Subcutaneous abdominal adipose tissue (tissue), 5 donors: ENCODE measurements around the gene ATG9B.

Experiments used
- H3K27ac ChIP-seq: one replicate; pipeline ENCODE4 v1.7.0; 2013; ENCODE audit warnings: low read depth, mild to moderate bottlenecking, inconsistent platforms, low read length, moderate library complexity
- H3K27me3 ChIP-seq, 5 donors: one replicate each; pipeline ENCODE4 v1.7.0; 2013; ENCODE audit warnings: low read length in 5 of 5, inconsistent platforms in 1 of 5; ENCODE audit not compliant: control insufficient read depth in 5 of 5, insufficient read depth in 4 of 5
- H3K36me3 ChIP-seq, 5 donors: one replicate each; pipeline ENCODE4 v1.7.0; 2013; ENCODE audit warnings: low read length in 5 of 5; ENCODE audit not compliant: control insufficient read depth in 5 of 5, insufficient read depth in 5 of 5
- H3K4me1 ChIP-seq, 5 donors: one replicate each; pipeline ENCODE4 v1.7.0; 2013; ENCODE audit warnings: low read length in 5 of 5, mild to moderate bottlenecking in 3 of 5, moderate library complexity in 1 of 5; ENCODE audit not compliant: control insufficient read depth in 5 of 5, insufficient read depth in 5 of 5
- H3K4me3 ChIP-seq, 5 donors: one replicate each; pipeline ENCODE4 v1.7.0; 2013; ENCODE audit warnings: low read length in 5 of 5, low read depth in 1 of 5
- H3K9ac ChIP-seq, 5 donors: one replicate each; pipeline ENCODE4 v1.7.0; 2013; ENCODE audit warnings: low read length in 5 of 5, mild to moderate bottlenecking in 4 of 5, moderate library complexity in 3 of 5
- H3K9me3 ChIP-seq, 5 donors: one replicate each; pipeline ENCODE4 v1.7.0; 2013; ENCODE audit warnings: low read length in 5 of 5; ENCODE audit not compliant: control insufficient read depth in 5 of 5
- donor health status: healthy.
- donor health status: healthy.
- donor health status: healthy.
- donor health status: healthy.
- donor health status: healthy.

The ATG9B gene

DNA sequence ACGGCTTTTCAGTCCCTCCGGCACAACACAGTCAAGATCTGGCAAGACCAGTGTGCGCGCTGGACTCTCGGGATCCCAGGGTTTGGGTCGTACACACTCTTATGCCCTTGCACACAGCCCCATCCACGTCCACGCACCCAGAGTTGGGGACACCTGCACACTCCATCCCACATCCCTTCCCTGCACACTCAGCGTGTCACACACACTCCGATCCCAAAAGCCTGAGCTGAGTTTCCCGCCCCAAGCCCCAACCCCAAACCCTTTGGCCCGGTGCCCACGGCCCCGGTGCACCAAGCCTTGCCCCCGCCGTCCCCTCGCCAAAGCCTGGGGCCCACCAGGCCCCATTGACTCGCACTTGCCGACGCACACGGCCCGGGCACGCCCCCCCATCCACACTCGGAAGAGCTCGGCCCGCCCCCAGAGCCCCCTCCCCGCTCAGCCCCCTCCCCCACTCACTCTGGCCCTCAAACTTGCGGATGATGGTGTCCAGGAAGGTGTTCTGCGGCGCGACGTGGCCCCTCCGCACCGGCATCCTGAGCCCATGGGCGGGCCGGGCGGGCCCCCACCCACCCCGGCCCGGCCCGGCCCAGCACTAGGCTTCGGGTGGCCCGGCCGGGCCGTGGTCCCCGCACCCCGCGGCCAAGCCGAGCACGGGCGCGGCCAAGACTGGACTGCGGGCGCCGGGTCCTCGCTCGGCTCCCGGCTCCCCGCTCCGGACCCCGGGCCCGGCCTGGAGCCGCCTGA lies 46.7 kb downstream of the ATG9B start:
- H3K4me3 ChIP-seq: no peak overlapping the region
- peaks cover 55 to 74% (median 68%) of the 10 kb centered on the region in 5 donors for H3K27me3 ChIP-seq
- H3K9ac ChIP-seq: no peak overlapping the region
- no peak overlapping the region for H3K27ac ChIP-seq
- no peaks in the 10 kb centered on the region for H3K36me3 ChIP-seq
- H3K4me1 ChIP-seq: peaks cover 0 to 33% (median 15%) of the 10 kb centered on the region in 5 donors
- peaks cover 0 to 2% (median 0%) of the 10 kb centered on the region in 5 donors for H3K9me3 ChIP-seq

DNA sequence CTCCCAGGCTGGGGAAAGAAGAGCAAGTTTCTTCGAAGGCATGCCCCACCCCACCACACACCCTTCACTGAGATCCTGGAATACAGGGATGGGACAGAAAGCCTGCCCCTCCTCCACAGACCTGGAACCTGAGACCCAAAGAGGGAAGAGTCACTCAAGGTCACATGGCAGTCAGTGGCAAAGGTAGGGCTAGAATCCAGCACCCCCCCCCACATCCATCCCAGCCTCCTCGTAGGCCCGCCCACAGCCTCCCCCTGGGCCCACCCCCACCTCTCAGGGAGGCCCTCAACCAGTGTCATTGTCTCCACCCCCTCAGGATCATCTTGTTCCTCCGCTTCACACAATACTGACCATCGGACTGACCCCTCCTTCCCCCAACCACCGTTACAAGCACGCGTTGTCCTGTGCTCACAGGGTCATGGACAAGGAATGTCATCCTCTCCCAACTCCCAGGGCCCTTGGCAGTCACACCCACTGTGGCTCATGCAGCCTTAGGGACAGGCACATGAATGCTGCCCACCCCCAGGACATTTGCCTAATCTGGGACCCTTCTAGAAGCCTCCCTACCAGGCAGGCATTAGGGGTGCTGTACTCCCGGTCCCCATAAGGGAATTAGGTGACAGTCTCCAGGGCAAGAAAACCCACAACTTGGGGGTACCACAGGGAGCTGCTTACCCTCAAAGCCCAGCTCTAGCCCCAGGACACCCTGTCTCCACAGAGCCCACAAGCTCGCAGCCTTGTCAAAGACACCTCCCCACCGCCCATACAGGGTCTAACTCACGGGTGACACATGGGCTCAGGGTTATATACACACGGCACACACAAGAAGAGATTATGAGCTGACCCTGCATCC lies 47.5 kb downstream of the ATG9B start:
- H3K27ac ChIP-seq: no peak overlapping the region
- H3K9ac ChIP-seq: no peak overlapping the region
- H3K27me3 ChIP-seq: peaks cover 55 to 82% (median 75%) of the 10 kb centered on the region in 5 donors
- peaks cover 0 to 2% (median 0%) of the 10 kb centered on the region in 5 donors for H3K9me3 ChIP-seq
- peaks cover 0 to 30% (median 14%) of the 10 kb centered on the region in 5 donors for H3K4me1 ChIP-seq
- H3K36me3 ChIP-seq: no peaks in the 10 kb centered on the region
- no peak overlapping the region for H3K4me3 ChIP-seq

DNA sequence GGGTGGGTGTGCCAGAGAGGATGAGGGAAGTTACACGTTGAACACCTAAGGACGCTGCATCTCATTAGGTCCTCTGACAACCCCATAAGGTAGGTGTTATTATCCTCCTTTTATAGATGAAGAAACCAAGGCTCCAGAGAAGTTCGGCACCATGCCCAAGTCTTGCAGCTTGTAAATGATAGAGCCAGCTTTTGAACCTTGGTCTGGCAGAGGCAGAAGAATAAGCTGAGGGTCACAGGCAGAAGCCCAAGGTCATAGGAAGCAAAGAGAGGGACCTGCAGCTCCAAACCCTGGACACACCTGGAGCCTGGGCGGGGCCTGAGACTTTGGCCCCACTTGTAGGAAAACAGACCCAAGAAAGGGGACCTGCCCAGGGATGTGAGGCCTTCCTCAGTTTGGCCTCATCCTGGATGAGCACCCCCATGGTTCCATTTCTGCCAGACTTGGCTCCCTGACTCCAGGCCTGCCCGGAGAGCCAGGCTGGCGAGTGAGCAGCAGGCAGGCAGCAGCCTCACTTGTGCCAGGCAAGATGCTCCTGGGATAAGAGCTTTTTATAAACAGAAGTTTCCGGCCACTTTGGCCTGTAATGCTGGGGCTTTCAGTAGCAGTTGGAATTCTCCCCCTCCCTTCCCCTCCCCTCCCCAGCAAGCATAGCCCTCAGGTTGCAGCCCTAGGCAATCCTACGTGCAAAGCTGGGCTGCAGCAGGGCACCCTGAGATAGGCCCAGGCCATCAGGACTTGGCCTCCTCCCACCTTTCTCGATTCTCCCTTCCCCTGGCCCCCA lies 48.6 kb downstream of the ATG9B start:
- H3K27ac ChIP-seq: no peak overlapping the region
- no peak overlapping the region for H3K4me3 ChIP-seq
- peaks cover 0 to 30% (median 14%) of the 10 kb centered on the region in 5 donors for H3K4me1 ChIP-seq
- H3K9ac ChIP-seq: no peak overlapping the region
- no peaks in the 10 kb centered on the region for H3K36me3 ChIP-seq
- peaks cover 58 to 81% (median 77%) of the 10 kb centered on the region in 5 donors for H3K27me3 ChIP-seq
- peaks cover 0 to 2% (median 0%) of the 10 kb centered on the region in 5 donors for H3K9me3 ChIP-seq

GRCh38 chr7:150974468-150975391 lies 49.6 kb downstream of the ATG9B start:
- H3K9ac ChIP-seq: no peak overlapping the region
- peak overlapping the region in 4 of 5 donors; percentile 43 to 63 (median 54) for H3K4me3 ChIP-seq
- no peak overlapping the region for H3K27ac ChIP-seq
- peaks cover 60 to 75% (median 71%) of the 10 kb centered on the region in 5 donors for H3K27me3 ChIP-seq
- H3K9me3 ChIP-seq: peaks cover 0 to 2% (median 0%) of the 10 kb centered on the region in 5 donors
- H3K36me3 ChIP-seq: no peaks in the 10 kb centered on the region
- peaks cover 0 to 30% (median 14%) of the 10 kb centered on the region in 5 donors for H3K4me1 ChIP-seq

DNA sequence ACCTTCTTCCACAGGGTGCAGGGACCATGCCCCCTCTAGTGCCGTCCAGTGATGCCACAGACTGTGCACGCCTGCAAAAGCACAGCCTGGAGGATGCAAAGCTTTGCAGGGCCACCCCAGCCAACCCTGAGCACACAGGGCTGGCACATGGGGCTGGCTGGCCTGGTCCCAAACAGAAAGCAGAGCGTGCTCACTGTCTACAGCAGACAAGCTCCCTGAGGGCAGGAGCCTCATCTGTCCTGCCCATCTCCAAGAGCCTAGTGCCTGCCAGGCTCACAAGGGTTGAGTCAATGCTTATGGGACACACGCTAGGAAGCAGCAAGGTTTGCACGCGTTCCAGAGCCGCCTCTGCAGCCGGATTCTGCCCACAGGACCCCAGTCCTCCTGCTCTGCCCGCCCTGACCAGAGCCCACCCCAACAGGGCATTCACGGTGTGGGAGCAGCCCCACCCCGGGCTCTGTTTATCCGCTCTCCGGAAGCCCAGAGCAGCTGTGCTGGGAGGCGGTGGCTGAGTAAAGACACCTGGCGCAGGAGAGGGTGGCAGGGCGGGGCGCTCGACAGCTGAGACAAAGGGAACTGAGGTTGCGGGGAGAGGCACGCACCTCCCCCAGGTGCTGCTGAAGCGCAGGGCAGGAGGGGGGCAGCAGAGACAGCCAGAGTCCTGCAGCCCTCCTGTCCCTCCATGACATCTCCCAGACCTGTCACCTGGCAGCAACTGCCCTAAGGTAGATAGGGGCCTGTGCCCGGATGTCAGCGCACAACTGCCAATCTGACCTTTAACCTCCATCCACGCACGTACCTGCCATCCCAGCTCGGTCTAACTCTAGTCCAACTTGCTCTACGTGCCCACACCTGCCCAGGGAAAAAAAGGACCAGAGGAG lies 50.5 kb downstream of the ATG9B start:
- no peaks in the 10 kb centered on the region for H3K36me3 ChIP-seq
- H3K27ac ChIP-seq: no peak overlapping the region
- peaks cover 0 to 2% (median 0%) of the 10 kb centered on the region in 5 donors for H3K9me3 ChIP-seq
- peaks cover 0 to 24% (median 13%) of the 10 kb centered on the region in 5 donors for H3K4me1 ChIP-seq
- no peak overlapping the region for H3K4me3 ChIP-seq
- H3K27me3 ChIP-seq: peaks cover 58 to 74% (median 73%) of the 10 kb centered on the region in 5 donors
- no peak overlapping the region for H3K9ac ChIP-seq

DNA sequence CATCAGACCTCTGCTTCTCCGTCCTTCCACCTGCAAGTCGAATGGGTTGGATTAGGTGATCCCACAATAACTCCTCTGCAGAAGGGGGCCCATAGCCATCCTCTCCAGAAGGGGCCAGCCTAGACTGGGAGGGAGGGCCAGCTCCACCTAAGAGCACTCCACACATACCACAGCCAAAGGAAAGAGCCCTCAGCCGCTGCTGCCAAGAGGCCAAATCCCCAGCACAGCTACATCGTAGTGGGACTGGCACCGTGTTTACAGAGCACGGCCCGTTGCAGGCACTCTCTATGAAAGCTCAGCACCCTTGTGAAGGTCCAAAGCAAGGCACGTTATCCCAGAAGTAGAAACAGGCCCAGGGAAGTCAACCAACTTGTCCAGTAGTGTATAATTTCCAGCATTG lies 51.6 kb downstream of the ATG9B start:
- peaks cover 0 to 2% (median 0%) of the 10 kb centered on the region in 5 donors for H3K9me3 ChIP-seq
- H3K4me1 ChIP-seq: peaks cover 0 to 19% (median 8%) of the 10 kb centered on the region in 5 donors
- H3K9ac ChIP-seq: no peak overlapping the region
- peaks cover 54 to 74% (median 71%) of the 10 kb centered on the region in 5 donors for H3K27me3 ChIP-seq
- no peaks in the 10 kb centered on the region for H3K36me3 ChIP-seq
- no peak overlapping the region for H3K27ac ChIP-seq
- H3K4me3 ChIP-seq: no peak overlapping the region

- no peaks in the 10 kb centered on the region for H3K36me3 ChIP-seq
- H3K27ac ChIP-seq: no peak overlapping the region
- no peak overlapping the region for H3K9ac ChIP-seq
- peaks cover 0 to 15% (median 8%) of the 10 kb centered on the region in 5 donors for H3K4me1 ChIP-seq
- H3K27me3 ChIP-seq: peaks cover 50 to 70% (median 67%) of the 10 kb centered on the region in 5 donors
- no peak overlapping the region for H3K4me3 ChIP-seq
- peaks cover 0 to 2% (median 0%) of the 10 kb centered on the region in 5 donors for H3K9me3 ChIP-seq
Observed at GRCh38 chr7:150972023-150972468, 52.2 kb downstream of the ATG9B start.

DNA sequence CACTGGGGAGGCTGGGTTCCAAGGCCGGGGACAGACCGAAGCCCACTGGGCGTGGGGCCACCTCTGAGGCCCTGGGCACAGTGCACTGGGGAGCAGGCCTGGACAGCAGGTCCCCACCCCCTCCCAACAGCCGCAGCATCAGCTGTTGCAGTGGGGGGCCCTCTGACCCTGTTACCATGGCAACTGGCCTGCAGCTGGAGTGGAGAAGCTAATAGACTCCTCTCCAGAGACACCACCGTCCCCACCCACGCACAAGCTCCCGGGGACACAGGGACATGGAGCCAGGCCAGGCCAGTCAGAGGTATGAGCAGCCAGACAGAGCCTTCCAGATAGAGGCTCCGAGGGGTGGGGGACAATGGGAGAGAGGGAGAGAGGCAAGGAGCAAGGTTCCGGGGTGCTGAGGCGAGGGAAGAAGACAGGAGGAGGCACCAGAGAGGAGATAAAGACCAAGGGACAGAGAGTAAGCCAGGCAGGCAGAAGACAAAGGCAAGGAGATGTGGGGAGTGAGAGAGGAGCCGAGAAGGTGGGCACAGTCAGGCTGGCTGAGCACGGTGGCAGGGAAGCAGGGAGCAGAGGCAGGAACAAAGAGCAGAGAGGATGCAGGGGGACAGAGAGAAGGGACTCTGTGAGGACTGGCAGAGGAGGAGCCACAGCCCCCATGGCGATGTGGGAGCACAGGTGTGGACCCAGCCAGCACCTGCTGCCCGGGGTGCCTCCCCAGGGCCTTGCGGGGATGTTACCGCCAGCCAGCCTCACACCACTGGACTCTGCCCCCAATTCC lies 52.9 kb downstream of the ATG9B start:
- Histone ChIP-seq H3K4me1 (peaks cover 0 to 14% (median 8%) of the 10 kb centered on the region in 5 donors), H3K9me3 (peaks cover 0 to 2% (median 0%) of the 10 kb centered on the region in 5 donors), H3K27ac (no peak overlapping the region), H3K36me3 (no peaks in the 10 kb centered on the region), H3K4me3 (no peak overlapping the region), H3K9ac (no peak overlapping the region), H3K27me3 (peaks cover 45 to 65% (median 61%) of the 10 kb centered on the region in 5 donors)
